ENCODE data around the gene EFNA5.

The EFNA5 gene

GRCh38 chr5:107544967-107545366, 125.8 kb downstream of the EFNA5 start:
- peaks cover 2% of the 10 kb centered on the region for H3K4me1 Mint-ChIP-seq
- DNase-seq (ENCODE audit: low spot score in 2 of 2) = no peak
- no peak for ATAC-seq
- no peak overlapping the region for H3K27ac Mint-ChIP-seq
- no peak overlapping the region for H3K4me3 Mint-ChIP-seq
- no peaks in the 10 kb centered on the region for H3K36me3 Mint-ChIP-seq
- H3K9me3 Mint-ChIP-seq = no peaks in the 10 kb centered on the region

GRCh38 chr5:107544476-107544875, 126.3 kb downstream of the EFNA5 start:
- Mint-ChIP-seq H3K27ac (no peak overlapping the region), H3K36me3 (no peaks in the 10 kb centered on the region), H3K9me3 (no peaks in the 10 kb centered on the region), H3K4me3 (no peak overlapping the region), H3K4me1 (peaks cover 6% of the 10 kb centered on the region)
- ATAC-seq (no peak), DNase-seq (ENCODE audit: low spot score in 2 of 2) (no peak)

GRCh38 chr5:107543868-107544267, 126.9 kb downstream of the EFNA5 start:
- Mint-ChIP-seq H3K4me3 (no peak overlapping the region), H3K36me3 (no peaks in the 10 kb centered on the region), H3K9me3 (no peaks in the 10 kb centered on the region), H3K27ac (no peak overlapping the region), H3K4me1 (peaks cover 11% of the 10 kb centered on the region)
- DNase-seq (ENCODE audit: low spot score in 2 of 2) = no peak
- no peak for ATAC-seq

GRCh38 chr5:107542831-107543231, 127.9 kb downstream of the EFNA5 start:
- Mint-ChIP-seq H3K36me3 (no peaks in the 10 kb centered on the region), H3K9me3 (no peaks in the 10 kb centered on the region), H3K4me1 (peaks cover 17% of the 10 kb centered on the region), H3K4me3 (no peak overlapping the region), H3K27ac (no peak overlapping the region)
- ATAC-seq (no peak), DNase-seq (ENCODE audit: low spot score in 2 of 2) (no peak)

- peaks cover 17% of the 10 kb centered on the region for H3K4me1 Mint-ChIP-seq
- H3K4me3 Mint-ChIP-seq = no peak overlapping the region
- H3K36me3 Mint-ChIP-seq = no peaks in the 10 kb centered on the region
- H3K9me3 Mint-ChIP-seq = no peaks in the 10 kb centered on the region
- ATAC-seq (no peak), DNase-seq (ENCODE audit: low spot score in 2 of 2) (no peak)
- no peak overlapping the region for H3K27ac Mint-ChIP-seq
Observed at GRCh38 chr5:107542428-107542827, 128.3 kb downstream of the EFNA5 start.

GRCh38 chr5:107541400-107541799, 129.3 kb downstream of the EFNA5 start:
- no peak overlapping the region for H3K27ac Mint-ChIP-seq
- no peak for ATAC-seq
- no peaks in the 10 kb centered on the region for H3K9me3 Mint-ChIP-seq
- no peak overlapping the region for H3K4me3 Mint-ChIP-seq
- H3K4me1 Mint-ChIP-seq = peaks cover 17% of the 10 kb centered on the region
- H3K36me3 Mint-ChIP-seq = no peaks in the 10 kb centered on the region
- no peak for DNase-seq (ENCODE audit: low spot score in 2 of 2)

- no peaks in the 10 kb centered on the region for H3K9me3 Mint-ChIP-seq
- peaks cover 17% of the 10 kb centered on the region for H3K4me1 Mint-ChIP-seq
- peak overlapping the region; percentile 46 for H3K27ac Mint-ChIP-seq
- peak; percentile 43 for ATAC-seq
- H3K36me3 Mint-ChIP-seq = no peaks in the 10 kb centered on the region
- no peak for DNase-seq (ENCODE audit: low spot score in 2 of 2)
- H3K4me3 Mint-ChIP-seq = no peak overlapping the region
Observed at GRCh38 chr5:107539726-107540330, 130.9 kb downstream of the EFNA5 start.

- H3K27ac Mint-ChIP-seq = no peak overlapping the region
- H3K4me1 Mint-ChIP-seq = peaks cover 17% of the 10 kb centered on the region
- DNase-seq (ENCODE audit: low spot score in 2 of 2) (no peak), ATAC-seq (peak; percentile 8)
- H3K36me3 Mint-ChIP-seq = no peaks in the 10 kb centered on the region
- H3K9me3 Mint-ChIP-seq = no peaks in the 10 kb centered on the region
- H3K4me3 Mint-ChIP-seq = no peak overlapping the region
Observed at GRCh38 chr5:107538805-107539445, 131.8 kb downstream of the EFNA5 start.

GRCh38 chr5:107538331-107538730, 132.4 kb downstream of the EFNA5 start:
- Mint-ChIP-seq H3K27ac (no peak overlapping the region), H3K36me3 (no peaks in the 10 kb centered on the region), H3K9me3 (no peaks in the 10 kb centered on the region), H3K4me1 (peaks cover 17% of the 10 kb centered on the region), H3K4me3 (no peak overlapping the region)
- DNase-seq (ENCODE audit: low spot score in 2 of 2) (no peak), ATAC-seq (peak; percentile 32)

GRCh38 chr5:107535849-107536248, 134.9 kb downstream of the EFNA5 start:
- no peak for DNase-seq (ENCODE audit: low spot score in 2 of 2)
- ATAC-seq = no peak
- Mint-ChIP-seq H3K27ac (no peak overlapping the region), H3K9me3 (no peaks in the 10 kb centered on the region), H3K4me1 (peaks cover 17% of the 10 kb centered on the region), H3K36me3 (no peaks in the 10 kb centered on the region), H3K4me3 (no peak overlapping the region)

- DNase-seq (ENCODE audit: low spot score in 2 of 2) = no peak
- Mint-ChIP-seq H3K27ac (no peak overlapping the region), H3K4me1 (peaks cover 10% of the 10 kb centered on the region), H3K9me3 (no peaks in the 10 kb centered on the region), H3K36me3 (no peaks in the 10 kb centered on the region), H3K4me3 (no peak overlapping the region)
- ATAC-seq = no peak
Observed at GRCh38 chr5:107533910-107534876, 136.5 kb downstream of the EFNA5 start.

GRCh38 chr5:107532916-107533315, 137.8 kb downstream of the EFNA5 start:
- DNase-seq (ENCODE audit: low spot score in 2 of 2) = no peak
- Mint-ChIP-seq H3K27ac (no peak overlapping the region), H3K4me1 (no peaks in the 10 kb centered on the region), H3K9me3 (no peaks in the 10 kb centered on the region), H3K4me3 (no peak overlapping the region), H3K36me3 (no peaks in the 10 kb centered on the region)
- no peak for ATAC-seq

GRCh38 chr5:107532169-107532878, 138.4 kb downstream of the EFNA5 start:
- H3K9me3 Mint-ChIP-seq = no peaks in the 10 kb centered on the region
- no peak overlapping the region for H3K4me3 Mint-ChIP-seq
- no peaks in the 10 kb centered on the region for H3K4me1 Mint-ChIP-seq
- DNase-seq (ENCODE audit: low spot score in 2 of 2) (no peak), ATAC-seq (no peak)
- H3K36me3 Mint-ChIP-seq = no peaks in the 10 kb centered on the region
- no peak overlapping the region for H3K27ac Mint-ChIP-seq

- Mint-ChIP-seq H3K27ac (no peak overlapping the region), H3K4me1 (no peaks in the 10 kb centered on the region), H3K9me3 (no peaks in the 10 kb centered on the region), H3K4me3 (no peak overlapping the region), H3K36me3 (no peaks in the 10 kb centered on the region)
- DNase-seq (ENCODE audit: low spot score in 2 of 2) (no peak), ATAC-seq (no peak)
Observed at GRCh38 chr5:107531308-107531707, 139.4 kb downstream of the EFNA5 start.

GRCh38 chr5:107529618-107530017, 141.1 kb downstream of the EFNA5 start:
- Mint-ChIP-seq H3K4me3 (no peak overlapping the region), H3K9me3 (no peaks in the 10 kb centered on the region), H3K4me1 (no peaks in the 10 kb centered on the region), H3K36me3 (no peaks in the 10 kb centered on the region), H3K27ac (no peak overlapping the region)
- DNase-seq (ENCODE audit: low spot score in 2 of 2) = no peak
- ATAC-seq = no peak
